ENCODE results near the gene OBI1. TPM values are rescaled to one million over a fixed set of nuclear protein-coding genes. Genes with fewer than 3 reads are reported as not detected.

The OBI1 gene
- total and polyA plus RNA-seq, 3 donors from 2014 or later = 14.8 to 27.9 (median 26.8) TPM

GRCh38 chr13:78657699-78658629, 991 bp downstream of the OBI1 start:
- Histone ChIP-seq H3K27ac (peak overlapping the region; percentile 63 to 82), H3K4me1 (peaks cover 14% of the 10 kb centered on the region), H3K27me3 (no peaks in the 10 kb centered on the region), H3K9me3 (no peaks in the 10 kb centered on the region), H3K4me3 (peak overlapping the region; percentile 78 to 80), H3K36me3 (ENCODE audit: low read depth, missing control alignments) (no peaks in the 10 kb centered on the region)
- intact Hi-C loops (cut with DNase I; ENCODE audit: low total_unique reads) = no loop called here
- WGBS, 2 donors = 9 to 11% methylated on average over 12 of the region's 12 CpGs
- no peak for TF ChIP-seq POLR2A (IDR thresholded peaks at IDR 0.05)
- TF ChIP-seq, protein P1, sequence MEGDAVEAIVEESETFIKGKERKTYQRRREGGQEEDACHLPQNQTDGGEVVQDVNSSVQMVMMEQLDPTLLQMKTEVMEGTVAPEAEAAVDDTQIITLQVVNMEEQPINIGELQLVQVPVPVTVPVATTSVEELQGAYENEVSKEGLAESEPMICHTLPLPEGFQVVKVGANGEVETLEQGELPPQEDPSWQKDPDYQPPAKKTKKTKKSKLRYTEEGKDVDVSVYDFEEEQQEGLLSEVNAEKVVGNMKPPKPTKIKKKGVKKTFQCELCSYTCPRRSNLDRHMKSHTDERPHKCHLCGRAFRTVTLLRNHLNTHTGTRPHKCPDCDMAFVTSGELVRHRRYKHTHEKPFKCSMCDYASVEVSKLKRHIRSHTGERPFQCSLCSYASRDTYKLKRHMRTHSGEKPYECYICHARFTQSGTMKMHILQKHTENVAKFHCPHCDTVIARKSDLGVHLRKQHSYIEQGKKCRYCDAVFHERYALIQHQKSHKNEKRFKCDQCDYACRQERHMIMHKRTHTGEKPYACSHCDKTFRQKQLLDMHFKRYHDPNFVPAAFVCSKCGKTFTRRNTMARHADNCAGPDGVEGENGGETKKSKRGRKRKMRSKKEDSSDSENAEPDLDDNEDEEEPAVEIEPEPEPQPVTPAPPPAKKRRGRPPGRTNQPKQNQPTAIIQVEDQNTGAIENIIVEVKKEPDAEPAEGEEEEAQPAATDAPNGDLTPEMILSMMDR (IDR thresholded peaks at IDR 0.05) = no peak
- no peak for DNase-seq

DNA sequence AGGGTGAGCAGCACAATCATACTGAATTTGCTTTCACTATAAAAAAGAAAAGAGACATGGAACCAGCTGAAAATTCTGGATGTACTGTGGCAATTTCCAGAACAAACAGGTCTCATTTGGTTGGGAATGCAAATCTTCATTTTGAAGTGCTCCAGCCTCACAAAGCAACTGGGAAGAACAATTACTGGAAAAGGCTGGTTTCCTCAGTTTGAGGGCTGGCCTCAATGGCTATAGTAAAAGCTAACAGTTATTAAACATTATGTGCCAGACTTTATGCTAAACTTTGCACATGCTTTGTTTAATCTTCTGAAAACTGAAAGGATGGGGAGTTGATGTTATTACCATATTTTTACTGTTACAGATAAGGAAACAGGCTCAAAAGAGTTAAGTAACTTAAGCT, 3.0 kb downstream of the OBI1 start:
- no peak overlapping the region for H3K4me3 ChIP-seq
- H3K36me3 ChIP-seq (ENCODE audit: low read depth, missing control alignments) = no peaks in the 10 kb centered on the region
- TF ChIP-seq, protein P1 (IDR thresholded peaks at IDR 0.05) = no peak
- no peak for TF ChIP-seq POLR2A (IDR thresholded peaks at IDR 0.05)
- DNase-seq = no peak
- H3K27me3 ChIP-seq = no peaks in the 10 kb centered on the region
- no peak overlapping the region for H3K27ac ChIP-seq
- H3K4me1 ChIP-seq = peaks cover 14% of the 10 kb centered on the region
- no peaks in the 10 kb centered on the region for H3K9me3 ChIP-seq
- intact Hi-C loops (cut with DNase I; ENCODE audit: low total_unique reads) = no loop called here

GRCh38 chr13:78655007-78655406, 3.9 kb downstream of the OBI1 start:
- intact Hi-C loops (cut with DNase I; ENCODE audit: low total_unique reads) = no loop called here
- no peak for TF ChIP-seq POLR2A (IDR thresholded peaks at IDR 0.05)
- TF ChIP-seq, protein P1 (IDR thresholded peaks at IDR 0.05) = no peak
- Histone ChIP-seq H3K4me1 (peaks cover 14% of the 10 kb centered on the region), H3K9me3 (no peaks in the 10 kb centered on the region), H3K27me3 (no peaks in the 10 kb centered on the region), H3K27ac (no peak overlapping the region), H3K36me3 (ENCODE audit: low read depth, missing control alignments) (no peaks in the 10 kb centered on the region), H3K4me3 (no peak overlapping the region)
- DNase-seq = no peak
- WGBS, 2 donors = 84 to 87% methylated on average over 3 of the region's 3 CpGs

GRCh38 chr13:78652651-78653050, 6.3 kb downstream of the OBI1 start:
- Histone ChIP-seq H3K4me1 (peaks cover 9% of the 10 kb centered on the region), H3K36me3 (ENCODE audit: low read depth, missing control alignments) (no peaks in the 10 kb centered on the region), H3K4me3 (no peak overlapping the region), H3K9me3 (no peaks in the 10 kb centered on the region), H3K27me3 (no peaks in the 10 kb centered on the region), H3K27ac (no peak overlapping the region)
- no peak for DNase-seq
- no peak for TF ChIP-seq POLR2A (IDR thresholded peaks at IDR 0.05)
- TF ChIP-seq, protein P1 (IDR thresholded peaks at IDR 0.05) = no peak
- intact Hi-C loops (cut with DNase I; ENCODE audit: low total_unique reads) = no loop called here
- 80 to 90% methylated on average over 1 of the region's 1 CpG for WGBS, 2 donors

- no peaks in the 10 kb centered on the region for H3K27me3 ChIP-seq
- H3K4me3 ChIP-seq = no peak overlapping the region
- no peaks in the 10 kb centered on the region for H3K36me3 ChIP-seq (ENCODE audit: low read depth, missing control alignments)
- H3K4me1 ChIP-seq = peaks cover 4% of the 10 kb centered on the region
- H3K9me3 ChIP-seq = no peaks in the 10 kb centered on the region
- DNase-seq = no peak
- 87 to 89% methylated on average over 2 of the region's 2 CpGs for WGBS, 2 donors
- H3K27ac ChIP-seq = no peak overlapping the region
- intact Hi-C loops (cut with DNase I; ENCODE audit: low total_unique reads) = no loop called here
- no peak for TF ChIP-seq POLR2A (IDR thresholded peaks at IDR 0.05)
- TF ChIP-seq, protein P1 (IDR thresholded peaks at IDR 0.05) = no peak
These were observed 8.3 kb downstream of the OBI1 start for GRCh38 chr13:78650717-78651083.
